HUES64 (cell line): ENCODE results near the gene MICAL3.

ENCODE experiments used
- H3K27ac ChIP-seq: 2 replicates; pipeline ENCODE4 v1.7.0; 2013; ENCODE audit warnings: low read depth, low read length, inconsistent platforms
- H3K27me3 ChIP-seq: 2 replicates; pipeline ENCODE4 v1.6.1; 2013; ENCODE audit warnings: mild to moderate bottlenecking, low read length; ENCODE audit not compliant: insufficient read depth
- H3K36me3 ChIP-seq: 2 replicates; pipeline ENCODE4 v1.6.1; 2013; ENCODE audit warnings: mild to moderate bottlenecking, low read length; ENCODE audit not compliant: insufficient read depth
- H3K4me1 ChIP-seq: 2 replicates; pipeline ENCODE4 v1.6.1; 2013; ENCODE audit warnings: mild to moderate bottlenecking, low read length, moderate library complexity; ENCODE audit not compliant: insufficient read depth
- H3K4me3 ChIP-seq: 2 replicates; pipeline ENCODE4 v1.5.1; 2013; ENCODE audit warnings: mild to moderate bottlenecking, low read length, moderate library complexity
- H3K9ac ChIP-seq: 2 replicates; pipeline ENCODE4 v1.6.1; 2013; ENCODE audit warnings: mild to moderate bottlenecking, low read depth, low read length
- H3K9me3 ChIP-seq: 2 replicates; pipeline ENCODE4 v1.6.1; 2013; ENCODE audit warnings: low read depth, low read length; ENCODE audit not compliant: insufficient read depth
- WGBS: fragments of 150-250, 120-280 bp; methylation state at CpG from one replicate; pipeline ENCODE4 v1.1.7; 2013; ENCODE audit warnings: missing lambda C conversion rate; 5-methylcytosine and 5-hydroxymethylcytosine counted together

Gene MICAL3

GRCh38 chr22:17978027-17978426 is 46.3 kb downstream of the MICAL3 start:
- Histone ChIP-seq H3K9me3 (no peaks in the 10 kb centered on the region), H3K4me3 (no peak overlapping the region), H3K36me3 (no peaks in the 10 kb centered on the region), H3K27ac (no peak overlapping the region), H3K4me1 (peaks cover 14% of the 10 kb centered on the region), H3K27me3 (no peaks in the 10 kb centered on the region), H3K9ac (no peak overlapping the region)

- Histone ChIP-seq H3K9ac (no peak overlapping the region), H3K27me3 (no peaks in the 10 kb centered on the region), H3K4me3 (no peak overlapping the region), H3K9me3 (no peaks in the 10 kb centered on the region), H3K36me3 (no peaks in the 10 kb centered on the region), H3K27ac (no peak overlapping the region), H3K4me1 (peaks cover 21% of the 10 kb centered on the region)
- 86% methylated on average over 1 of the region's 2 CpGs for WGBS
Observed at GRCh38 chr22:17977371-17977770, 47.0 kb downstream of the MICAL3 start.

DNA sequence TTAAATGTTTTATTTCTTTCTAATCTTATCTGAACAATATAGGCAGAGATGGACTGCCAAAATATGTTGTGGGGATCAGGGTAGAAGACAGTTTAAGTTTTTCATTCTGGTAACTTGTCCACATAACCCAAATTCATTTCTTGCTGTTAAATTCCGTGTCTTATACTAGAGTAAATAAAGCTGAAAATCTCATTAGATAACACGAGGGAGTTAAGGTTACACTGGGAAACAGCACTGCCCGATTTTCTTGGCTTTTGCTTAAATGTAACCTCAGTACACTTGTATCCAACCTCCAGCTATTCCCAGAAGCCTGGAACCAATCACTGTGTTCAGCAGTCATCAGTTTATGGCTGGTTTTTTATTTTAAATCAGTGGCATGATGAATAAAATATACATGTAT is 48.2 kb downstream of the MICAL3 start:
- WGBS = 92% methylated on average over 3 of the region's 3 CpGs
- H3K9ac ChIP-seq = no peak overlapping the region
- H3K36me3 ChIP-seq = no peaks in the 10 kb centered on the region
- no peaks in the 10 kb centered on the region for H3K9me3 ChIP-seq
- H3K27ac ChIP-seq = no peak overlapping the region
- no peaks in the 10 kb centered on the region for H3K27me3 ChIP-seq
- peaks cover 28% of the 10 kb centered on the region for H3K4me1 ChIP-seq
- no peak overlapping the region for H3K4me3 ChIP-seq

DNA sequence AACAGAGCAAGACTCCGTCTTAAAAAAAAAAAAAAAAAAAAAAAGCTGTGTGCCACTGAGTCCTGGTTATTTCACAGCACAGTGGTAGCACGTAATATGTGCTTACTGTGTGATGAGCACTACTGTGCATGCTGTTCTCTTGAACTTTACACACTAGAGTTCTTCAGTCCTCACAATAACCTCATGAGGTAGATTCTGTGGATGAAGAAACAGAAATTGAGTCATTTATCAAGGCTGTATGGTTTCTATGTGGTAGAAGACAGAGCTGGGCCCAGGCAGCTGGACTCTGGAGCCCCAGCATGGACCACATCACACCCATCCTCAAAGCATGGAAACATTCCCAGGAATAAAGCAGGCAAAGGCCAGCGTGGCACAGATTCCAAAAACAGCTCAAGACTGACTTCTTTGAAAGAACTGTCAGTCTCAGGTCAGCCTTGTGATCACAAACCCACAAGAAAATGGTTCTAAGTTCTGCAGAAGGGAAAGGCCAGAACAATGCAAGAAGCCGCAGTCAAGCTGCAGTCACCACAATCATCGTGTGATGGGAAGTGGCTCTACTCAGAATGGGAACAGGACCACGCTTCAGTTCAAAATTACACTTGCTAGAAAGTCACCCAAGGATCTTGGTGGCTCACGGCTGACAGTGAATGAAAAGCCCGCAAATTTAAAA is 49.5 kb downstream of the MICAL3 start:
- no peak overlapping the region for H3K9ac ChIP-seq
- no peak overlapping the region for H3K27ac ChIP-seq
- no peak overlapping the region for H3K4me3 ChIP-seq
- H3K4me1 ChIP-seq = peaks cover 15% of the 10 kb centered on the region
- H3K36me3 ChIP-seq = no peaks in the 10 kb centered on the region
- H3K9me3 ChIP-seq = no peaks in the 10 kb centered on the region
- H3K27me3 ChIP-seq = no peaks in the 10 kb centered on the region
- WGBS = 95% methylated on average over 8 of the region's 8 CpGs

- Histone ChIP-seq H3K9ac (no peak overlapping the region), H3K4me3 (no peak overlapping the region), H3K4me1 (peaks cover 15% of the 10 kb centered on the region), H3K27ac (no peak overlapping the region), H3K36me3 (no peaks in the 10 kb centered on the region), H3K27me3 (no peaks in the 10 kb centered on the region), H3K9me3 (no peaks in the 10 kb centered on the region)
- 88% methylated on average over 3 of the region's 3 CpGs for WGBS
Observed at GRCh38 chr22:17974087-17974486, 50.3 kb downstream of the MICAL3 start.

DNA sequence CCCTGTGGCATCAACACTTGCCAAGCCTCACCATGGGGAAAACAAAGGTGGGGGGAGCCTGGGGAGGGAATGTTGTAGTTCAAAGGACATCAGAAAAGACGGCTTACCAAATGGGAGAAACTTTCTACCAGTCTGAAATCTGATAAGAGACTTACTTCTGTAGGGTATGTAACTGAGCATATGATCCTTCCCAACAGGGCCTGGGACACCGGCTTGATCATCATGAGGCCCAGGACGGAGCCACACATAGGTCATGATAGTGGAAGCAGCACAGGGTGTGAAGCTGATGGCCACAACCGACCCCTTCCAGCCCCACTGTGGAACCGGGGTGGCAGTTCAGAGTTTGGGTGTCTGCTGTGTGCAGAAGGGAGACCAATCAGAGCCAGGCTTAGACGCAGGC is 51.1 kb downstream of the MICAL3 start:
- H3K9me3 ChIP-seq = no peaks in the 10 kb centered on the region
- WGBS = 95% methylated on average over 6 of the region's 6 CpGs
- no peak overlapping the region for H3K4me3 ChIP-seq
- H3K27me3 ChIP-seq = no peaks in the 10 kb centered on the region
- H3K4me1 ChIP-seq = peaks cover 15% of the 10 kb centered on the region
- H3K36me3 ChIP-seq = no peaks in the 10 kb centered on the region
- no peak overlapping the region for H3K9ac ChIP-seq
- H3K27ac ChIP-seq = peak overlapping the region; percentile 18; the same call in 1 of the 2 replicates

GRCh38 chr22:17972385-17973191 is 51.8 kb downstream of the MICAL3 start:
- Histone ChIP-seq H3K36me3 (no peaks in the 10 kb centered on the region), H3K9me3 (no peaks in the 10 kb centered on the region), H3K27ac (peak overlapping the region; percentile 18; the same call in 1 of the 2 replicates), H3K4me1 (peaks cover 15% of the 10 kb centered on the region), H3K27me3 (no peaks in the 10 kb centered on the region), H3K9ac (no peak overlapping the region), H3K4me3 (no peak overlapping the region)
- WGBS = 87% methylated on average over 16 of the region's 16 CpGs

GRCh38 chr22:17971711-17972110 is 52.6 kb downstream of the MICAL3 start:
- no peak overlapping the region for H3K27ac ChIP-seq
- no peaks in the 10 kb centered on the region for H3K36me3 ChIP-seq
- peaks cover 15% of the 10 kb centered on the region for H3K4me1 ChIP-seq
- no peaks in the 10 kb centered on the region for H3K9me3 ChIP-seq
- 89% methylated on average over 9 of the region's 9 CpGs for WGBS
- H3K9ac ChIP-seq = 0 out of 2 replicates have a peak overlapping the region, but pooled peaks have one; percentile 13
- no peak overlapping the region for H3K4me3 ChIP-seq
- no peaks in the 10 kb centered on the region for H3K27me3 ChIP-seq

- 93% methylated on average over 10 of the region's 10 CpGs for WGBS
- Histone ChIP-seq H3K27ac (no peak overlapping the region), H3K9me3 (no peaks in the 10 kb centered on the region), H3K36me3 (no peaks in the 10 kb centered on the region), H3K9ac (no peak overlapping the region), H3K27me3 (no peaks in the 10 kb centered on the region), H3K4me3 (no peak overlapping the region), H3K4me1 (peaks cover 15% of the 10 kb centered on the region)
Observed at GRCh38 chr22:17970201-17970708, 54.1 kb downstream of the MICAL3 start.

DNA sequence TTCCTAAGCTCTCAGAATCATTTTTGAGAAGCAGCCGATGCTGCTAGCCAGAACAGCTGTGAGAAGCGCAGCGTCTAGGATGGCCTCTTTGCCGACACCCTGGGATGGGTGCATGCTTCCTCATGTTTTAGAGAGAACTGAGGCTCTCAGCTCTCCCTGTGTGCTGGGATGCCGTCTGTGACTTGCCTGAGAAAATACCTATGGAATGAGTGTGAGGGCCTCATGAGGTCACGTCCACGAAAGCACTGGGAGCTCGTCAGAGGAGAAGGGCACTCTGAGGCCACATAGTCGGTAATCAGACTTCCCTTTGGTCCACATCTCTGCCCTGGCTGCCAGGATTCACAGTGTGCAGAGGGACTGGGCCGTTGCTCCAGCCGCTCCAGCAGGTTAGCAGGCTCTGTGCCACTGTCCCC is 54.7 kb downstream of the MICAL3 start:
- Histone ChIP-seq H3K27me3 (no peaks in the 10 kb centered on the region), H3K27ac (no peak overlapping the region)
- 90% methylated on average over 11 of the region's 11 CpGs for WGBS

DNA sequence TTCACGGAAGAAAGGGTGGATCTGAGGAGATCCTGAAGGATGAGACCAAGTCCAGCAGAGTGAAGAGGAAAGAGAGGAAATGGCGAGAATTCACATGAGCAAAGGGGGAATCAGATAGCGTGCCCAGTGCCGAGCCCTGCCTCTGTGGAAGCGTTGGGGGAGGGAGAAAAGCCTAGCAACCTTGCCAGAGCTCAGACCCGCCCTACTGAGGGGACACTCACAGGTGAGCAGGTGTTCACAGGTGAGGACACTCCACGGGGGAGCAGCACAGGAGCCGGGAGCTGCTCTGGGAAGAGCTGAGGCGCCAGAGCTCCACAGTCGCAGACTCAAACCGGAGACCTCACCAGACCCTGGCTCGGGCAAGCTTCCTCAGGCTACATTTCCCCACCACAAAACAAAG is 56.2 kb downstream of the MICAL3 start:
- WGBS = 92% methylated on average over 11 of the region's 12 CpGs
- no peak overlapping the region for H3K27ac ChIP-seq
- no peak overlapping the region for H3K9ac ChIP-seq

More for the DNA sequence above, 54.7 kb downstream of the MICAL3 start:
- no peak overlapping the region for H3K4me3 ChIP-seq
- H3K36me3 ChIP-seq = no peaks in the 10 kb centered on the region
- H3K9me3 ChIP-seq = no peaks in the 10 kb centered on the region
- H3K9ac ChIP-seq = no peak overlapping the region
- peaks cover 15% of the 10 kb centered on the region for H3K4me1 ChIP-seq

More for the DNA sequence above, 56.2 kb downstream of the MICAL3 start:
- no peaks in the 10 kb centered on the region for H3K27me3 ChIP-seq
- H3K4me3 ChIP-seq = no peak overlapping the region
- H3K36me3 ChIP-seq = no peaks in the 10 kb centered on the region
- no peaks in the 10 kb centered on the region for H3K9me3 ChIP-seq
- peaks cover 24% of the 10 kb centered on the region for H3K4me1 ChIP-seq
